ENCODE results near the gene NOXA1. TPM values are rescaled to one million over a fixed set of nuclear protein-coding genes. Genes with fewer than 3 reads are reported as not detected.
"Not testable (repeated sequence)": the region's sequence is repeated elsewhere in the genome, so short reads cannot be mapped to it uniquely, and the experiment has no call there.

NOXA1 gene
- total RNA-seq, 4 donors from 2014 or later = 19.7 to 53.9 (median 40.8) TPM

DNA sequence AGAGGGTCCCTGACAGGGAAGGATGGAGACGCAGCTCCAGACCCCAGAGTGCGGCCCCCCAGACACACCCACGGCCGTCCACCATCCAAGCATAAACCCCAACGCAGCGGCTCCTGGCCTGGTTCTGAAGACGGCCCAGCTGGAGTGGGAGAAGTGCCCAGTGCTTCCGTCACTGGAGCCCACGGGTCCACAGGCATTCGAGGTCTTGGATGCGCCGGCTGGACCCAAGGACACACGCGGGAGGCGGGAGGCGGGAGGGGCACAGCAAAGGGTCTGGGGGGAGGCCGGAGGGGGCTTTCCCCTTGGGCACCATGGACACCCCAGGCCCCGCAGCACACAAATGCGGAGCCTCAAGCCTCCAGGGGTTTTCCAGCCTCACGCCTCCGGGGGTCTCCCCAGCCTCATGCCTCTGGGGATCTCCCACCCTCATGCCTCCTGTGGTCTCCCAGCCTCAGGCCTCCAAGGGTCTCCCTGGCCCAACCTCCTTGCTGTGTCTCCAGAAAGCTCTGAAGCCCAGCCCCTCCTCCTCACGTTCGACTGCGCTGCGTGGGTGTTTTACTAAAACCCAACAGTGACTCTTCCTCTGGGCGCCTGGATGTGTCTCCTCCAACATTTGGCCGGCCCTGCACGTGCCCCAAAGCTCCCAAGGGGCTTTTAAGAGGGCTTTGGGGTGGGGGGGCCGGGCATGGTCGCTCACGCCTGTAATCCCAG is 15.4 kb upstream of the NOXA1 start:
- Histone ChIP-seq H3K27me3 (no peaks in the 10 kb centered on the region), H3K27ac (peak overlapping the region; percentile 49 to 64 (median 54)), H3K9me3 (no peaks in the 10 kb centered on the region), H3K4me3 (peak overlapping the region in 3 of 4 donors; percentile 9 to 47 (median 38)), H3K36me3 (no peaks in the 10 kb centered on the region), H3K4me1 (peaks cover 26 to 54% (median 36%) of the 10 kb centered on the region in 4 donors)
- in situ Hi-C loops (cut with MboI; ENCODE audit: low pct_ligation_motif_present in 1 of 4, low pct_unique_long_range_greater_than_20kb in 1 of 4, low sequenced_read_pairs in 3 of 4) (loop anchor here (10.0 to 25.0 kb wide), 2 partner anchors 120 to 123 kb away; partner anchors contain the start of gene TOR4A (in 2 of the 4)), intact Hi-C loops (cut with DNase I; ENCODE audit: low total_unique reads) (no loop called here)
- no peak for DNase-seq
- 45% methylated on average over 15 of the region's 31 CpGs; no CpG with 5 or more reads in 1 of the 2 donors for WGBS, 2 donors (ENCODE audit: low coverage in 1 of 2)
- TF ChIP-seq POLR2AphosphoS5 (IDR thresholded peaks at IDR 0.05) (no peak), EP300 (IDR thresholded peaks at IDR 0.05; ENCODE audit: low read depth) (no peak), POLR2A (IDR thresholded peaks at IDR 0.05) (no peak)

DNA sequence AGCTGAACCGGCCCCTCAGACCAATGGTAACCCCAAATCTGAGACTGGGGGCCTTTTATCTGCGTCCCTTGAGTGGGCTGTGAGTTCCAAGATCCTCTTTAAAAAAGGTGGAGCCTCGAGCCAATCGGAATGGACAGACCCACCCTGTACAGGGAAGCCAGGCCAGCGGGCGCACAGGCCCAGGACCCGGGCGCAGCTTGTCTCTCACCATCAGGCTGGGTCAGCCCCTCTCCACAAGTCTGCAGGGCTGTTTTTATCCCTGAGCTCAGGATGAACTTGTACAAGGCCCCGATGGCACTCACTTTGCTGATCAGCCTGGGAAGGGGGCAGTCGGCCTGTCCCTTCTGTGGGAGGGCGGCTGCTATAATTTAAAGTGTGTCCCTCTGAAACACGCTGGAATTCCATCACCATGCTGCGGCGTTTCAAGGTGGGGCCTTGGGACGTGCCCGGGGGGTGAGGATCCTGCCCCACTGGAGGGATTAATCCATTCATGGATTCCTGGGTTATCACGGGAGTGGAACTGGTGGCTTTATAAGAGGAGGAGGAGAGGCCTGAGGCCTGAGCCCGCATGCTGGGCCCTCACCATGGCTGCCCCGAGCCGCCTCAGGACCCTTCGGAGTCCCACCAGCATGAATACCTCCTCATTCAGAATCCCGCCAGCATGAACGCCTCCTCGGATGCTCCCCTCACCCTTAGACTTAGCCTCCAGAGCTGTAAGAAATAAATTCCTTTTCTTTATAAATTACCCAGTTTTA is 14.4 kb upstream of the NOXA1 start:
- intact Hi-C loops (cut with DNase I; ENCODE audit: low total_unique reads) (no loop called here), in situ Hi-C loops (cut with MboI; ENCODE audit: low pct_ligation_motif_present in 1 of 4, low pct_unique_long_range_greater_than_20kb in 1 of 4, low sequenced_read_pairs in 3 of 4) (loop anchor here (10.0 to 25.0 kb wide), 2 partner anchors 122 to 124 kb away; partner anchors contain the start of gene TOR4A (in 2 of the 4))
- no peaks in the 10 kb centered on the region for H3K36me3 ChIP-seq
- 93% methylated on average over 21 of the region's 24 CpGs; no CpG with 5 or more reads in 1 of the 2 donors for WGBS, 2 donors (ENCODE audit: low coverage in 1 of 2)
- TF ChIP-seq POLR2AphosphoS5 (IDR thresholded peaks at IDR 0.05) (no peak), EP300 (IDR thresholded peaks at IDR 0.05; ENCODE audit: low read depth) (no peak), POLR2A (IDR thresholded peaks at IDR 0.05) (no peak)
- TF ChIP-seq, protein P1, sequence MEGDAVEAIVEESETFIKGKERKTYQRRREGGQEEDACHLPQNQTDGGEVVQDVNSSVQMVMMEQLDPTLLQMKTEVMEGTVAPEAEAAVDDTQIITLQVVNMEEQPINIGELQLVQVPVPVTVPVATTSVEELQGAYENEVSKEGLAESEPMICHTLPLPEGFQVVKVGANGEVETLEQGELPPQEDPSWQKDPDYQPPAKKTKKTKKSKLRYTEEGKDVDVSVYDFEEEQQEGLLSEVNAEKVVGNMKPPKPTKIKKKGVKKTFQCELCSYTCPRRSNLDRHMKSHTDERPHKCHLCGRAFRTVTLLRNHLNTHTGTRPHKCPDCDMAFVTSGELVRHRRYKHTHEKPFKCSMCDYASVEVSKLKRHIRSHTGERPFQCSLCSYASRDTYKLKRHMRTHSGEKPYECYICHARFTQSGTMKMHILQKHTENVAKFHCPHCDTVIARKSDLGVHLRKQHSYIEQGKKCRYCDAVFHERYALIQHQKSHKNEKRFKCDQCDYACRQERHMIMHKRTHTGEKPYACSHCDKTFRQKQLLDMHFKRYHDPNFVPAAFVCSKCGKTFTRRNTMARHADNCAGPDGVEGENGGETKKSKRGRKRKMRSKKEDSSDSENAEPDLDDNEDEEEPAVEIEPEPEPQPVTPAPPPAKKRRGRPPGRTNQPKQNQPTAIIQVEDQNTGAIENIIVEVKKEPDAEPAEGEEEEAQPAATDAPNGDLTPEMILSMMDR (IDR thresholded peaks at IDR 0.05) = no peak
- no peak for DNase-seq
- H3K27me3 ChIP-seq = no peaks in the 10 kb centered on the region
- H3K9me3 ChIP-seq = no peaks in the 10 kb centered on the region
- no peak overlapping the region for H3K27ac ChIP-seq
- H3K4me3 ChIP-seq = no peak overlapping the region
- H3K4me1 ChIP-seq = peaks cover 27 to 62% (median 42%) of the 10 kb centered on the region in 4 donors

DNA sequence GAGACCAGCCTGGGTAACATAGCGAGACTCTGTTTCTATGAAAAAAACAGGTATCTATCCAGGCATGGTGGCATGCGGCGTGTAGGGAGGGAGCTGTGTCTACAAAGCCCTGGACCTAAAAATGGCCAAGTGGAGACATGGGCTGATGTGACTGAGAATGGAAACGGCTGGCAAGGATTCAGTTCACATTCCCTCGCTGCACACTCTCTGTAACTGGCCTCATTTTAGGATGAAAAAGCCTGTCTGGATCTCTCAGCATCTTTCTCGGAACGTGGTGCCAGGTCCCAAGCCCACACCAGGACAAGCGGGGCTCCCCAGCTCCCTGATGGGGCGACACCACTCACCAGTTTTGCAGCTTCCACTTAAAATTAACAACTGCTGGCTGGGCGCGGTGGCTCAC is 13.7 kb upstream of the NOXA1 start:
- Histone ChIP-seq H3K4me1 (peaks cover 27 to 64% (median 46%) of the 10 kb centered on the region in 4 donors), H3K36me3 (no peaks in the 10 kb centered on the region), H3K9me3 (no peaks in the 10 kb centered on the region), H3K4me3 (no peak overlapping the region), H3K27ac (no peak overlapping the region), H3K27me3 (no peaks in the 10 kb centered on the region)
- TF ChIP-seq, protein P1 (IDR thresholded peaks at IDR 0.05) = no peak
- TF ChIP-seq POLR2AphosphoS5 (IDR thresholded peaks at IDR 0.05) (no peak), POLR2A (IDR thresholded peaks at IDR 0.05) (no peak), EP300 (IDR thresholded peaks at IDR 0.05; ENCODE audit: low read depth) (no peak)
- in situ Hi-C loops (cut with MboI; ENCODE audit: low pct_ligation_motif_present in 1 of 4, low pct_unique_long_range_greater_than_20kb in 1 of 4, low sequenced_read_pairs in 3 of 4) (loop anchor here (10.0 to 25.0 kb wide), 2 partner anchors 122 to 125 kb away; partner anchors contain the start of gene TOR4A (in 2 of the 4)), intact Hi-C loops (cut with DNase I; ENCODE audit: low total_unique reads) (no loop called here)
- 89 to 92% methylated on average over 8 to 11 of the region's 11 CpGs for WGBS, 2 donors (ENCODE audit: low coverage in 1 of 2)
- DNase-seq = no peak

DNA sequence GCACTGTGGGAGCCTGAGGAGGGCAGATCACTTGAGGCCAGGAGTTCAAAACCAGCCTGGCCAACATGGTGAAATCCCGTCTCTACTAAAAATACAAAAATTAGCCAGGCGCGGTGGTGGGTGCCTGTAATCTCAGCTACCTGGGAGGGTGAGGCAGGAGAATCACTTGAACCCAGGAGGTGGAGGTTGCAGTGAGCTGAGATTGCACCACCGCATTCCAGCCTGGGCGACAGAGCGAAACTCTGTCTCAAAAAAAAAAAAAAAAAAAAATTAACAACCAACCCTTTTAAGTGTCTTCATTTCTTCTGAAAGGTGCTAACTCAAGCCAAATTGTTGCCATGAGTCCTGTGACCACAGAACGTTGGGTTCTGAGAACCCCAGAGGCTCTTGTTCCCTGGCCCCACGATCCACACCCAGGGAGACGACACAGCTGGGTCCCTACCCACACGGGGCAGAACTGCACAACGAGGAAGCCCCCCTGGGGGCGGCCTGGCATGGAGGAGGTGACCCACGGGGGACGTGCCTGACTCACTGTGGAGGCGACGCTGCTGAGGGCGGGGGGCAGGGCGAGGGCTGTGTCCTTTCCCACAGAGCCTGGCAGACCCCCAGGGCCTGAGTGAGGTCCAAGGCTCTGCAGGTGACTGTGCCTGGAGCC is 12.8 kb upstream of the NOXA1 start:
- H3K27me3 ChIP-seq; DNase-seq; H3K4me3 ChIP-seq; H3K36me3 ChIP-seq; intact Hi-C loops (cut with DNase I; ENCODE audit: low total_unique reads); H3K9me3 ChIP-seq: not testable (repeated sequence)
- Histone ChIP-seq H3K27ac (peak overlapping the region in 1 of 4 donors; percentile 1), H3K4me1 (peaks cover 27 to 67% (median 47%) of the 10 kb centered on the region in 4 donors)
- in situ Hi-C loops (cut with MboI; ENCODE audit: low pct_ligation_motif_present in 1 of 4, low pct_unique_long_range_greater_than_20kb in 1 of 4, low sequenced_read_pairs in 3 of 4) = loop anchor here in 2 of 4 donors (25.0 kb wide), 1 partner anchor 123 kb away; the partner anchor contains the start of gene TOR4A (in 2 of the 2)
- WGBS, 2 donors (ENCODE audit: low coverage in 1 of 2) = 83 to 94% methylated on average over 3 to 18 of the region's 18 CpGs

Measured in transverse colon (tissue), 4 donors.